Measurements from ENCODE around the gene UTP20.

- TF ChIP-seq, protein P1, sequence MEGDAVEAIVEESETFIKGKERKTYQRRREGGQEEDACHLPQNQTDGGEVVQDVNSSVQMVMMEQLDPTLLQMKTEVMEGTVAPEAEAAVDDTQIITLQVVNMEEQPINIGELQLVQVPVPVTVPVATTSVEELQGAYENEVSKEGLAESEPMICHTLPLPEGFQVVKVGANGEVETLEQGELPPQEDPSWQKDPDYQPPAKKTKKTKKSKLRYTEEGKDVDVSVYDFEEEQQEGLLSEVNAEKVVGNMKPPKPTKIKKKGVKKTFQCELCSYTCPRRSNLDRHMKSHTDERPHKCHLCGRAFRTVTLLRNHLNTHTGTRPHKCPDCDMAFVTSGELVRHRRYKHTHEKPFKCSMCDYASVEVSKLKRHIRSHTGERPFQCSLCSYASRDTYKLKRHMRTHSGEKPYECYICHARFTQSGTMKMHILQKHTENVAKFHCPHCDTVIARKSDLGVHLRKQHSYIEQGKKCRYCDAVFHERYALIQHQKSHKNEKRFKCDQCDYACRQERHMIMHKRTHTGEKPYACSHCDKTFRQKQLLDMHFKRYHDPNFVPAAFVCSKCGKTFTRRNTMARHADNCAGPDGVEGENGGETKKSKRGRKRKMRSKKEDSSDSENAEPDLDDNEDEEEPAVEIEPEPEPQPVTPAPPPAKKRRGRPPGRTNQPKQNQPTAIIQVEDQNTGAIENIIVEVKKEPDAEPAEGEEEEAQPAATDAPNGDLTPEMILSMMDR (conservative IDR thresholded peaks at IDR 0.05 in 1 of 2, IDR thresholded peaks at IDR 0.05 in 1 of 2; ENCODE audit: extremely low read depth in 1 of 2, insufficient read depth in 1 of 2, low read depth in 1 of 2, low read length in 2 of 2), result no peak
- TF ChIP-seq EZH2 (IDR thresholded peaks at IDR 0.05; ENCODE audit: borderline replicate concordance, low read length), result no peak
Observed at GRCh38 chr12:101343893-101344292, 64.0 kb downstream of the UTP20 start.

Measured in mammary epithelial cell (primary cell).